Effector CD8-positive, alpha-beta T cell (primary cell): Measurements from ENCODE around the gene NOL4L.
"Not testable (repeated sequence)": the region's sequence is repeated elsewhere in the genome, so short reads cannot be mapped to it uniquely, and the experiment has no call there.

Experiments used
- DNase-seq: peaks from one replicate; lab custom pipeline; 2025; lab: John Stamatoyannopoulos, UW

Gene NOL4L

DNA sequence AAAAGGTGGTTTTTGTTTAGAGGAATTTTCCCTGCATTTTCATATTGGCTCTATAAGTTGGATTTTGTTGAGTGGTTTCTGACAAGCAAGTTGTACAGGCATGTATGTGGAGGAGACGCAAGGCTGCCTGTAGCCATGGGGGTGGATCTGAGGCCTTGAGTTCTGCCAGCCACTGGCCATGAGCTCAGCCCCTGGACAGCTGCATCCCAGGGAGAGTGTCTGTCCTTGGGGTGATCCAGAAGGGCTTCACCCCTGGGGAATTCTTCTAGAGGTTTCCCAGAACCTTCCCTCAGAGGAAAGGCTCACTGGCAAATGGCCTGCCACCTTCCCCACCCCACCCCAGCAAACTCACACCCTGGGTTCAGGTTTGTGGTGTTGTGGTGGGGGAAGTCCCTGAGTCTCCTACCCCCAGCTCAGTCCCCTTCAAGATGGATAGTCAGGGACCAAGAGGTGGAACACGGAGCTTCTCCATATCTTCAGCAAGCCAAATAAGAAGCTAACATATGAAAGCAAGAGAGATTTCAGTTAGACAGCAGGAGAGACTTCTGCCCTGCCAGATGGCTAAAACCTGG is 11.6 kb upstream of the NOL4L start:
- DNase-seq, result no peak

DNA sequence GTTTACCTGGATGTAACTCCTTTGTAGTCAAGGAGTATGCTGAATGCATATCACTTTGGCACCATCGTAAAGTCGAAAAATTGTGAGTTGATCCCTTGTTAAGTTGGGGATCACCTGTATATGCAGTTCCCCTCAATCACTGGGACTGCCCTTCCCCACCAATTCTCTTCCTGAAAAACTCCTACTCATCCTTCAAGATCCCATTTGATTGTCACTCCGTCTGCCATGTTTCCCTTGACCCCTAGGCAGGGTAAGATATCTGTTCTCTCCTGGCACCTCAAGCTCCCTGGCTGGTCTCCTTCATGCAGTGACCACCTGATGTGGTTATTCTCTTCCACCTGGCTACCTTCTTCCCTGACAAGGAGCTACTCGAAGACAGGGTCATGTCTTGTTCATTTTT is 10.0 kb upstream of the NOL4L start:
- DNase-seq, result no peak

DNA sequence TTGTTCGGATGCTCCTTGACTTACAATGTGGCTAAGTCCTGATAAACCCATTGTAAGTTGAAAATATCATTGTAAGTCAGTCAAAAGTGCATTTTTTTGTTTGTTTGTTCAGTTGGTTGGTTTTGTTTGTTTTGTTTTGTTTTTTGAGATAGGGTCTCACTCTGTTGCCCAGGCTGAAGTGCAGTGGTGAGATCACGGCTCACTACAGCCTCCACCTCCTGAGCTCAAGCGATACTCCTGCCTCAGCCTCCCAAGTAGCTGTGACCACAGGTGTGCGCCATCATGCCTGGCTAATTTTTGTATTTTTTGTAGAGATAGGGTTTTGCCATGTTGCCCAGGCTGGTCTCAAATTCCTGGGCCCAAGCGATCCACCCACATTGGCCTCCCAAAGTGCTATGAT is 9.5 kb upstream of the NOL4L start:
- DNase-seq, result not testable (repeated sequence)

DNA sequence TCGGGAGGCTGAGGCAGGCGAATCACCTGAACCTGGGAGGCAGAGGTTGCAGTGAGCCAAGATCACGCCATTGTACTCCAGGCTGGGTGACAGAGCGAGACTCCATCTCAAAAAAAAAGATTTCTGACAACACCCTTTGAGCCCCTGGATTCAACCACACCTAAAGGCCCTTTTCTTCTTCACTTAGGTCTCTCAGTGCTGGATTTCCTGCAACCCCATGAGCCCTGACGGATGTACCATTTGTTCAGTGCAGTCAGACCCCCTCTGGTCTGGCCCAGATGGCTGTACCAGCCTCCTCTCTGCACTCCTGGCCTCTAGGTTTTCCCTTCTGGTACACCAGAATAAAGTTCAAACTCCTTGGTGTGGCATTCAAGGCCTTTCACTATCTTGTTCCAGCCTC is 9.1 kb upstream of the NOL4L start:
- DNase-seq, result no peak

DNA sequence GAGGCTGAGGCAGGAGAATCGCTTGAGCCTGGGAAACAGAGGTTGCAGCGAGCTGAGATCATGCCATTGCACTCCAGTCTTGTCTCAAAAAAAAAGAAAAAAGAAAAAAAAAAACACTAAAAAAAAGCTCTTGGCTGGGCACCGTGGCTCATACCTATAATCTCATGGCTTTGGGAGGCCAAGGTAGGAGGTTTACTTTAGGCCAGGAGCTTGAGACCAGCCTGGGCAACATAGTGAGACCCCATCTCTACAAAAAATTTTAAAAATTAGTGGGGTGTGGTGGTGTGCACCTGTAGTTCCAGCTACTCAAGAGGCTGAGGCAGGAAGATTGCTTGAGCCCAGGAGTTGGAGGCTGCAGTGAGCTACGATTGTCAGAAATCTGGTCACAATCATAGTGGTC is 7.5 kb upstream of the NOL4L start:
- DNase-seq, result not testable (repeated sequence)

DNA sequence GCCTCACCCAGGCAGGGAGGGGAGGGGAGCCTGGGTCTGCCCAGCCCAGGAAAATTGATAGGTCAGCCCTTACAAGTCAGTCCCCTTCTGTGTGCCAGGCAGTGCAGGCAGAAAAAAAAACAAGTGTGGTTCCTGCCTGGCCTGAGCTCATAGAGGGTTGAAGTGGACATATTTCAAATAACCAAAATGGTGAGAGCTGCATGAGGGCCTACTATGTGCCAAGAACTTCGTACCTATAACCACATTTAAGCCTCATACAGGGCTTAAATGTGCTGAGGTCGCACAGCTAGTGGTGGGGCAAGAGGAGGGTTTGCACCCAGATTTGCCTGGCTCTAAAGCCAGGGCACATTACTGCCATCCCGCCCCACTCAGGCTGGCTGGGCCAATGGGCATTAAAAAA is 6.9 kb upstream of the NOL4L start:
- DNase-seq, result no peak

DNA sequence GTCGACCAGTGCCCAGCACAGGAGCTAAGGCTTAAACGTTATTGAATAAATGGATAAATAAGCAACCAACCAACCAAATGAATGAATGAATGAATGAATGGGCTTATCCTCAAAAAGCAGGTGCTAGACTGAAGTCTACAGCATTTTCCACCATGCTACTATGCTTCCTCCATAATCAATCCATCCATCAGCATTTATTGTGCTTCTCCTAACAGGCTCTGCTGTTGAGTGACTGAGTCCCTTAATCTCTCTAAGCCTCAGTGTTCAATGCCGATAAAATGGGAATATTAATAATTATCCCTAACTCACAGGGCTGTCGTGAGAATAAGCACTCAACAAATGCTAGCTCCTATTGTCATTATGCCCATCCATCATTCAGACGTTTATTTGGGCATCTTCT is 4.6 kb upstream of the NOL4L start:
- DNase-seq, result no peak

DNA sequence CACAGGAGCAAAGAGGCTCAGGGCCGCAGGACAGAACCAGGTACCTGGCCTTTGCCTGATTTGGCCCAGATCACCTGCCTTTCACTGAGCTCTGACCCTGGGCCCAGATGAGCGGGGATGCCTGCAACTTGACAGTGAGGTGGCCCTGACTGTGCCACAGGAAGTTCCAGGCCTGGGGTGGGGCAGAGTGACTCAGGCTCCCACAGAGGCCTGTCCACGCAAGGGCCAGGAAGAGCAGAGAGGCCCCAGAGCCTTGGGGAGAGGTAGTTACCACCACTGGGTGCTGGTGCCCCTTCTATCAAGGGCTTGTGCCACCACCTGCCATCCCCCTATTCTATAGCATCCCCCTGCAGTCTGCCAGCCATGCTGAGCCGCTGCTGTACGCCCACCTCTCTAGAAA is 4.1 kb upstream of the NOL4L start:
- DNase-seq, result no peak

DNA sequence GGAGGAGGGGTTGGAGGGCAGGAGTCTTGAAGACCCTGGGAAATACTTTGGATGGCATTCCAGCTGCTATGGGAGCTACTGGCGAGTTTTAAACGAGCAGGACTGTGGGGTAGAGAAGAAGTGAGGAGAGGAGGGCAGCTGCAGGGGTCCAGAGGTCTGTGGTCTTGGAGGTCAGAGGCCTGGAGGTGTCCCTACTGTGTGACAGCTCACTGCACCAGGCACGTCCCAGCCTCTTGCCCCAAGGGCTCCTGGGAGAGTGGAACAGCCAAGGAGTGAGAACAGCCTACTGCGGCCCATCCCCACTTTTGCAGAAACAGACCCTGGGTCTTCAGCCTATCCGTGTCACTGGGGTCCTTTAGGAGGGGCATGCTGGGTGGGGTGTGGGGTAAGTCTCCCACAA is 2.9 kb upstream of the NOL4L start:
- no peak for DNase-seq

DNA sequence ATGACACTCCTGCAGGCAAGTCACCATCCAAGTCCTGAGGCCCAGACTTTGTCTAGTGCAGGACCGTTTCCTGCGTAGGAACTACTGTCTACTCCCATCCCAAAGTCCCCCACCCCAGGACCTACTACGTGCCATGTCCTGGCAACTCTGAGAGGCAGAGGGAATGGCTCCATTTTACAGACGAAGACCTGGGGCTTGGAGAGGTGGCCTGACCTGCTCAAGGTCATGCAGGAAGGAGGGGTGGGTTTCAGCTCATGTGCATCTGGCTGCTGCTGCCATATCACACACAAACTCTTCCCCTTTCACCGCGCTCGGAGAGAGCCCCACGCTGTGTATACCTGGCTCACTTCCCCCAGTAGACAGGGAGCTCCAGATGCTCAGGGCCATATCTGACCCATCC is 1.2 kb upstream of the NOL4L start:
- DNase-seq, result no peak

DNA sequence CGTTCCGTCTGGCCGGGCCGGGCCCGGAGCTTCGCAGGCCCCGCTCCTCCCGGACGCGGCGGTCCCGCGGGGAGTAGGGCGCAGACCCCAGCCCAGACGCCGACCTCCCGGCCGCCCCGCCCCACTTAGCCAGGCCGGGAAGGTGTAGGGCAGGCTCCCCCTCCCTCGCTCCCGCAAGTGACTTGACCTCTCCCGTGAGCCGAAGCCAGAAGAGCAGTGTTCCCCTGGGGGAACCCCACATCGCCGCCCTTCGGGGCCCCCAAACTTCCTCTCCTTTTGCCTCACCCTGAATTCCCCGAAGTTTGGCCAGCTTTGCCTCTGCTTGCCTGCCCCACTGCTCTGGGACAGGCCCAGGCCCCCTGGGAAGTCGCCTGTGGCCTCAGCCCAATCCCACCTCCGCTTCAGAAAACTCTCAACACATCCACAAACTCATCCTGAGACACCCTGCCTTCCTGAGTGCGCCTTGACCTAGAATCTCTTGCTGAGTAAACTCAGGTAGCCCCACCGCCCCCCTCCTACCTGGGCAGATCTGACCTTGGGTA is 524 bp upstream of the NOL4L start:
- no peak for DNase-seq

DNA sequence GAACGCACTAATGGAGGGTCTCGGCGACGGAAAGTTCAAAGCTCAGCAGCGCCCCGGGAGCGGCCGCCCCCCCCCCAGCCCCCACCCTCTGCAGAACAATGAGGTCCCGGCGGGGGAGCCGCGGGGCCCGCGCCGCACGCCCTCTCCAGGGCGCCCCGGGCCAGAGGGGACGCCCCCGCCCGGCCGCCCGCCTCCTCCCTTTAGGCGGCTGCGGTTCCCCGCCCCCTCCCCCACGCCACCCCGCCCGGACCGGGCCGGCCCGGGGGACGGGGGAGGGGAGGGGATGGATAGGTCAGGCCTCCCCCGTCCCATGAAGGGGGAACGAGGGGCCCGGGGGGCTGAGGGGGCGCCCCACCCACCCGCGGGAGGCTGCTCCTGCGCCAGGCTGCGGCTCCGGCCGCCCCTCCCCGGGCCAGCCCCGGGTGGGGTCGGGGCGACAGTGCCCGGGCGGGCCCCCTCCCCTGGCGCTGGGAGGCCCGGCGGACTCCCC is 1.5 kb downstream of the NOL4L start:
- no peak for DNase-seq

DNA sequence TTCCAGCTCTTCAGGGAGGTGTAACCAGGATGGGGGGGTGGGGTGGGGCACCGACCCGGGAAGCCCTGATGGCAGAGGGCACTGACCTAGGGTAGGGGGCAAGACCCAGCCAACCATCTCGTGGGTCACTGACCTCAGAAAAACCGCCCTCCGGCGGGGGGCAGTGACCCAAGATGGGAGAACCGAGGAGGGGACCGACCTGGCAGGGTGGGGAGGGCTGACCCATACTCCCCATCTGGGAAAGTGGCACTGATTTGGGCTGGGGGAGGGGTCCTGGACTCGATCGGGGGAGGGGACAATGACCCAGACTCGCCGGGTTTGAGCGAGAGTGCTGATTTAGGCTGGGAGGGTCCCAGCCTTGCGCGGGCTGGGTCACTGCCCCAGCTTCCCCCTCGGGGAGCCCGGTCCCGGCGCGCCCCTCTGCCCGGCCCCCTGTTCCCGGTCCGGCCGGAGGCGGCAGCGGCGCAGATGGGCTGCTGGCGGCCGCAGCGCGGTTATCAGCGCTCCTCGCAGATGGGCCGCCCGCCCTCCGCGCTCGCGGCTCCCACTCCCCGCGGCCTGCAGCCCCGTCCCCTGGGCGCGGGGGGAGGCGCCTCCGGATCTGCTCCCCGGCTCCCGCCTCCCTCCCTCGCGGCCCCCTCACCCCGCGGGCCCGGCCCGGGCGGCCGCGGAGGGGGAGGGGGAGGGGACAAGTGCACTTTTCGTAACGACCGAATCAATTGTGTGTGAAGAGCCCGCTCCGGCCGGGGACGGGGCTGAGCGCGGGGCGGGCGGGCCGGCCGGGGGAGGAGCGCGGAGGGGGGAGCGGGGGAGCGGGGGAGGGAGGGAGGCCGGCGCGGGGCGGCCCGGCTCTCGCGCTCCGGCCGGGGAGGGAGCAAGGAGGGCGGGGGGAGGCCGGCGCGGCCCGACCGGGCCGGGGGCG is 2.2 kb downstream of the NOL4L start:
- no peak for DNase-seq

DNA sequence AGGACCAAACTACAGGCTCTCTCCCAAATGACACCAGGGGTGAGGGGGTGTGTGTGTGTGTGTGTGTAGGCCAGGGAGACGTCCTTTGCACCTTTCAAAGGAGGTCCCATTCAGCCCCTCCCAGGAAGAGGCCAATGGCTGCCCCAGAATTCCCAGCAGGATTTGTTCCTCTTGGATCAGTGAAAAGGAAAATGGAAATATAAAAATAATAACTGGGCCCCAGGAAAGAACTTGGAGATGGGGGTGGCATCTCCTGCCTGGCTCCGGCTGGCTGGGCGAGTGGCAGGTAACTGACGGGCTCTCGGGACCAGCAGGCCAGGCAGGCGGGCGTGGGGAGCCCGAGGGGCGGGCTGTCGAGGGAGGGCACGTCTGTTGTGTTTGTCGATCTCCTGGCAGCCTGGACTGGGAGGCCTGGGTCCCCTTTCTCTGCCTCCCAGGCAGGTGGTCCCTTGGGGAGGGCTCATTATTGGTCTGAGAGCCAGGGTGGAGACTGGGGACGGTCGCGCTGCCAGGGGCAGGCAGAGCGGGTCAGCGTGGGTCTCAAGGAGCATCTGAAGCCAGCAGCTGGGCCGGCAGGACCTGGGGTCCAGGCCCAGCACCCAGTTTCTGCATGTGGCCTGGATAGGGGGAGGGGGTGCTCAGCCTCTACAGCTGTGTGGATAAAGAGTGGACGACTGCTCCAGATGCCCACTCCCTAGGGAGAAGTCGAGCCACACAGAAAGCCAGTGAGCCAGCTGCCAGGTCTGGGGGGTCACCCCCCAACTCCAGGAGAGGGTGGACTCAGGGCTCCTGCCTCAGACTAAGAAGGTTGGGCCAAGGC is 3.1 kb downstream of the NOL4L start:
- no peak for DNase-seq

DNA sequence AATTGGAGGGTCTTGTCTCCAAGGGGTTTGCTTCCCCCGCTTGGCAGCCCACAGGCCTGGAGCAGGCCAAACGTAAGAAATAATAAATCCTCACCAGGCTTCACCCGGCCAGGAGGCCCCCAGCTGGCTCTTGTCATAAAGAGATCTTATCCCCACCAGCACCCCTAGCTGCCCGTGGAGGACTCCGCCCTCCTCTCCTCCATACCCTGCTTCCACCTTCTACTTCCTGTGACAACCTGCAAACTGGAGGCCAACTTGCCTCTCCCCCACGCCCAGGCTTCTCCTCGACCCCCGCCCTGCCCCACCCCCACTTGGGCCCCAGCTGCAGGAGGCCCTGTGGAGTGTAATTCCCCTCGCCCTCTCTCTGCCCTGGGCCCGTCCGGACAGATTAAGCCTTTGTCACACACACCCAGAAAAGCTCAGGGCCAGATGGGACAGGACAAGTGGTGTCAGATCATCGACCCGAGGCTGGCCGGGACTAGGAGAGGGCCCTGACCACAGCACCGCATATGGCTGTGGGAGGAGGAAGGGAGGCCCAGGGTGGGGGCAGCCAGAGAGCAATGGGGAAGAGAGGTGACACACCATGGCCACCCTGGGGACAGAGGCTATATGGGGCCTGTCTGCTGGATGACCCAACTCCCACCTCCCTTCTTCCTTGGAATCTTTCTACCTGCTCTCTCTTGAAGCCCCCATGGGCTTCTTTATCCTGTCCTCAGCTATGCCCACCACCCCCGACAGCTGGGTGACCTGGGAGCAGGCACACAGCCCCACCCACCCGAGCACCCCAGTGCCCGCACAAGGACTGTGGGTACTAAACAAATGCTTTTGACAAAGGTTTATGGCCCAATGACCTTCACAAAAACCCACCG is 3.9 kb downstream of the NOL4L start:
- no peak for DNase-seq

DNA sequence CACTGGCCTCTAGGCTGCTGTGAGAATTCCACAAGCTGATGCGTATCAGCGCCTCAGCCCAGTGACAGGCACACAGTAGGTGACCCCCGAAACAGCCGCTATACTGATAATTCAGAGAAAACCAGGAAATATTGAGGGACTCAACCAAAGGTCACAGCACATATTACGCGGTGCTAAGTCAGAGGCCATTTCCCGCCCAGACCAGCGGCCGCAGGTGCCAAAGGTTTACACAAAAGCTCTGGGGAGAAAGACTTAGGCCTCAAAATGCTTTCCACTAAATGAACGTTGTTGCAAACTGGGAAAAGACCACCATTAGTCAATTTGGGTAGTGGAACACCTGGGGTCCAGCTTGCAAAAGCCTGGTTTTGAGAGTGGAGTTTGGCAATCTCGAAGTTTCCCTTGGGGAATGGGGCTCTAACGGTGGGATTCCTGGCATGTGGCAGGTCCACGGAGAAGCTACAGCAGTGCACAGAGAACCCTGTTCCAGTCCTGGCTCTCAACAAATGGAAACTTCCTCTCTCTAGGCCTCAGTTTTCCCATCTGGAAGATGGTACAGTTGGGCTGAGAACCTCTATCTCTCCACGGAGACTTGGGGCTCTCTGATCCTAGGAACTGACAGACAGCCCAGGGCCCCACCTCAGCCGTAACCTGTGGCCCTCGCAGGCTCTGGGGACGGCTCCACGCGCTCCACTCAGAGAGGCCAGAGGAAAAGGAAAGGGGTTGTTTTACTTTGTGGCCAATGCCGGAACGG is 4.7 kb downstream of the NOL4L start:
- no peak for DNase-seq

DNA sequence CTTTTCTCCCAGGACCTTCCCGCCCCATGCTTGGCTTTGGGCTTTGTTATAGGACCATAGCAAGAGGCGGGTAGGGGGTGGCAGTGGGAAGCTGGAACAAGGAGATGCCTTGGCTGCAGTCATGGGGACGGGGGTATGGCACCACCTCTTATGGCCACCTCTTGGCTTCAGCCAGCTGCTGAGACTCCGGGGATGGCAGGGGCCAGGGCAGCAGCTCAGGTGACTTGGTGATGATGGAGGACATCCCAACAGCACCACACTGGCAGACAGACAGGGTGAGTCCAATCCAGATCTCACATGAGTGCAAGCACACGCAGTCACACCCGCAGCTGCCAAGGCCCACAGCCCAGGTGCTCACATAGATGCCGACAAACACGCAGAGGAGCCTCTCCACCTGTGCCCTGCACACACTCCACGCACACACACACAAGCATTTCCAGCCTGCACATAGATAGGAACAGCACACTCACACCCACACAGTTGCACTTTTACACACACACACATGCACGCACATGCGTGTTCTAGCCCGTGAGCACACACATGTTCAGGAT is 6.2 kb downstream of the NOL4L start:
- DNase-seq, result no peak

DNA sequence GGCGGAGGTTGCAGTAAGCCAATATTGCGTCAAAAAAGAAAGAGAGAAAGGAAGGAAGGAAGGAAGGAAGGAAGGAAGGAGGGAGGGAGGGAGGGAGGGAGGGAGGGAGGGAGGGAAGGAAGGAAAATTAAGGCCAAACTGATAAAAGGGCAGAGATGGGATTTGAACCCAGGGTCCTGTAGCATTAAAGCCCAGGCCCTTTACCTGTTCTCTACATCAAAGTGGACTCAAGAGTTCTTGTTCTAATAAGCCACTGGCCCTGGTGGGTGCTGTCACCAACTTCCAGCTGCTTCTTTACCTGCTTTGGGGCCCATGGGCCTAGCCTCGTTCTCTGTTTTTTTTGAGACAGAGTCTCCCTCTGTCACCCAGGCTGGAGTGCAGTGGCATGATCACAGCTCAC is 7.1 kb downstream of the NOL4L start:
- DNase-seq, result not testable (repeated sequence)

DNA sequence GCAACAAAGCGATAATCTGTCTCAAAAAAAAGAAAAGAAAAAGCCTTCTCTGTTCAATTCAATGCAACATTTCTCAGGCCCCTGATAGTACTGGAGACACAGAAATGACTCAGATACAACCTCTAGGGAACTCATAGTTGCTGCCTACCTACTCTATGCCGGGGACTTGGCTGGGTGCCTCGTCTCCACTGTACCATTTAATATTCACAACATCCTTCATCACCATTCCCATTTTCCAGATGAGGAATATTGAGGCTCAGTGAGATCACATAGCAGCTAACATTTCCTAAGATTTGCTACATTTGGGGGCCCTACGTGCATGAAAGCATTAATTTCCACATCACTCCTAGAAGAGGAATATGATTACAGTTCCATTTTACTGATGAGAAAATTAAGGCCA is 7.5 kb downstream of the NOL4L start:
- no peak for DNase-seq

DNA sequence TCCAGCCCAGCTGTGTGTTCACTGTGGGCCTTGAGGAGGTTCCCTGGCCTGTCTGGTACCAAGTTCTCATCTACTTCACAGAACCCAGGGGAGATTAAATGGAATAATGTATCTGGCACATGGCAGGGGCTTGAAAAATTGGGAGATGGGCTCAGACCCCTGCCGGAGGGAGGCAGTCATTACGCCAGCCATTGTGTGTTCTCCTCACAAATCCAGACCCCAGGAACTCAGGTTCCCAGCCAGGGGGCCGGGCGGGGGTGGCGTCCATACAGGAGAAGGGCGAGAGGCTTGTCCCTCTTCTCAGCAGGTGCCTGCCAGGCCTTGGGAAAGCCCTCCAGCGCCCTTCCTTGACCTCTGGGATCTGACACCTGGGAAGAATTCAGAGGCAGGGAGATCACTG is 8.1 kb downstream of the NOL4L start:
- DNase-seq, result no peak
